A673 (cell line): ENCODE data around the gene DUSP18. TPM values are rescaled to one million over a fixed set of nuclear protein-coding genes. Genes with fewer than 3 reads are reported as not detected.

Experiments used
- BruUV-seq: library from RNA; stranded (reverse); fragments of 400-500 nt; replicated peaks from 2 replicates; lab custom pipeline; 2021; lab: Mats Ljungman, UMichigan
- CTCF ChIA-PET: fragments of 300-600 bp; sonication (Branson Sonifier 250); formaldehyde crosslinking; loops from one replicate; lab custom pipeline; 2022; ENCODE audit warnings: antibody characterized with exemption; lab: Charles Lee
- POLR2A ChIA-PET: fragments of 300-600 bp; sonication (Branson Sonifier 250); formaldehyde crosslinking; loops from one replicate; lab custom pipeline; 2022; ENCODE audit warnings: antibody characterized with exemption; ENCODE audit not compliant: low non-redundant PET; lab: Charles Lee
- DNase-seq: peaks from one replicate; pipeline ENCODE4 v3.0.0-alpha.2; 2015; ENCODE audit warnings: low spot score
- H3K27ac ChIP-seq: fragments of 200-600 bp; sonication (generic); 2 replicates; pipeline ENCODE4 v1.5.1; 2016; ENCODE audit warnings: mixed run types, low read depth, mild to moderate bottlenecking, mixed read lengths, antibody characterized with exemption, low read length; ENCODE audit not compliant: poor library complexity, severe bottlenecking
- H3K27me3 ChIP-seq: fragments of 200-600 bp; sonication (generic); replicated peaks from 2 replicates; pipeline ENCODE4 v1.6.1; 2017; ENCODE audit warnings: mixed run types, low read depth, mild to moderate bottlenecking, mixed read lengths, antibody characterized with exemption, low read length; ENCODE audit not compliant: insufficient read depth, poor library complexity
- H3K36me3 ChIP-seq: fragments of 200-600 bp; sonication (generic); 2 replicates; pipeline ENCODE4 v1.6.1; 2016; ENCODE audit warnings: mixed run types, mild to moderate bottlenecking, mixed read lengths, antibody characterized with exemption, low read length; ENCODE audit not compliant: insufficient read depth, poor library complexity, severe bottlenecking
- H3K4me1 ChIP-seq: fragments of 200-600 bp; sonication (generic); 2 replicates; pipeline ENCODE4 v1.6.1; 2017; ENCODE audit warnings: mixed run types, mild to moderate bottlenecking, mixed read lengths, antibody characterized with exemption, low read length; ENCODE audit not compliant: insufficient read depth, poor library complexity, severe bottlenecking
- H3K4me3 ChIP-seq: fragments of 200-600 bp; sonication (generic); 2 replicates; pipeline ENCODE4 v1.5.1; 2016; ENCODE audit warnings: low read depth, mixed run types, mild to moderate bottlenecking, mixed read lengths, low read length; ENCODE audit not compliant: poor library complexity, severe bottlenecking
- H3K9me3 ChIP-seq: fragments of 200-600 bp; sonication (generic); 2 replicates; pipeline ENCODE4 v1.6.1; 2016; ENCODE audit warnings: mixed run types, low read depth, mild to moderate bottlenecking, mixed read lengths, antibody characterized with exemption, low read length; ENCODE audit not compliant: poor library complexity, severe bottlenecking
- EZH2 ChIP-seq: fragments of 200-600 bp; sonication (generic); IDR thresholded peaks from 2 replicates; pipeline ENCODE4 v1.6.1; 2017; ENCODE audit warnings: borderline replicate concordance, low read depth, mild to moderate bottlenecking, mixed read lengths, antibody characterized with exemption, low read length; ENCODE audit not compliant: poor library complexity, severe bottlenecking
- intact Hi-C: fragments of 100-400 bp; cut with micrococcal nuclease; formaldehyde crosslinking; loops from one replicate; pipeline ENCODE4 v1.10.0; 2022; ENCODE audit not compliant: unreplicated experiment
- total RNA-seq: library from RNA; stranded (reverse); gene quantifications from 2 replicates; pipeline ENCODE4 v1.2.3, GENCODE V29; 2021
- TF ChIP-seq, protein P1 (sequence below): fragments of 300-800, 200-600 bp; sonication (generic); conservative IDR thresholded peaks from 2 replicates; pipeline ENCODE4 v1.5.1; 2017; ENCODE audit warnings: low read depth, mild to moderate bottlenecking, antibody characterized with exemption, low read length, moderate library complexity, mixed read lengths

The DUSP18 gene
- total RNA-seq, 1 experiment from 2014 or later, result 5.2 TPM

DNA sequence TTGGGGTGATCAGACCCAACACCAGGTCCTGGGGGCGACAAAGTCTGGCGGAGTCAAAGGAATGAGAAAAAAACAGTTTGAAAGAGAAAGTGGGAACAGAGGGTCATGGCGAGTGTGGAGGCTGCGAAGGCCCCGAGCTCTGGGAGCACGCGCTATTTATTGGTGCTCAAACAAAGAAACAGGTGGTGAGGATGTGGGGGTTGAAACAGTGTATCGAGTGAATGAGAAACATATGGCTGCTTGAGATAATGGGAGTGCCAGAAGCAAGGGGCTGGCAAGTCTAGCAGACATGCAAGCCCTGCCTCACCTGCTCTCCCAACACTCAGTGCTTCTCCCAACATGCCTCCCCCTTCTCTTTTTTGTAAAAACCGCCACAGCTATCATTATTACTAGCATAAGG, 7.8 kb upstream of the DUSP18 start:
- DNase-seq, result no peak
- ChIA-PET CTCF (no interaction called here), POLR2A (no interaction called here)
- peaks cover 5% of the 10 kb centered on the region for H3K27me3 ChIP-seq
- H3K9me3 ChIP-seq, result no peaks in the 10 kb centered on the region
- TF ChIP-seq, protein P1, sequence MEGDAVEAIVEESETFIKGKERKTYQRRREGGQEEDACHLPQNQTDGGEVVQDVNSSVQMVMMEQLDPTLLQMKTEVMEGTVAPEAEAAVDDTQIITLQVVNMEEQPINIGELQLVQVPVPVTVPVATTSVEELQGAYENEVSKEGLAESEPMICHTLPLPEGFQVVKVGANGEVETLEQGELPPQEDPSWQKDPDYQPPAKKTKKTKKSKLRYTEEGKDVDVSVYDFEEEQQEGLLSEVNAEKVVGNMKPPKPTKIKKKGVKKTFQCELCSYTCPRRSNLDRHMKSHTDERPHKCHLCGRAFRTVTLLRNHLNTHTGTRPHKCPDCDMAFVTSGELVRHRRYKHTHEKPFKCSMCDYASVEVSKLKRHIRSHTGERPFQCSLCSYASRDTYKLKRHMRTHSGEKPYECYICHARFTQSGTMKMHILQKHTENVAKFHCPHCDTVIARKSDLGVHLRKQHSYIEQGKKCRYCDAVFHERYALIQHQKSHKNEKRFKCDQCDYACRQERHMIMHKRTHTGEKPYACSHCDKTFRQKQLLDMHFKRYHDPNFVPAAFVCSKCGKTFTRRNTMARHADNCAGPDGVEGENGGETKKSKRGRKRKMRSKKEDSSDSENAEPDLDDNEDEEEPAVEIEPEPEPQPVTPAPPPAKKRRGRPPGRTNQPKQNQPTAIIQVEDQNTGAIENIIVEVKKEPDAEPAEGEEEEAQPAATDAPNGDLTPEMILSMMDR, result no peak
- no peak for TF ChIP-seq EZH2
- no peaks in the 10 kb centered on the region for H3K36me3 ChIP-seq
- H3K27ac ChIP-seq, result no peak overlapping the region
- H3K4me1 ChIP-seq, result no peaks in the 10 kb centered on the region
- BruUV-seq, result no TSS peak
- H3K4me3 ChIP-seq, result no peak overlapping the region
- intact Hi-C loops, result no loop called here

DNA sequence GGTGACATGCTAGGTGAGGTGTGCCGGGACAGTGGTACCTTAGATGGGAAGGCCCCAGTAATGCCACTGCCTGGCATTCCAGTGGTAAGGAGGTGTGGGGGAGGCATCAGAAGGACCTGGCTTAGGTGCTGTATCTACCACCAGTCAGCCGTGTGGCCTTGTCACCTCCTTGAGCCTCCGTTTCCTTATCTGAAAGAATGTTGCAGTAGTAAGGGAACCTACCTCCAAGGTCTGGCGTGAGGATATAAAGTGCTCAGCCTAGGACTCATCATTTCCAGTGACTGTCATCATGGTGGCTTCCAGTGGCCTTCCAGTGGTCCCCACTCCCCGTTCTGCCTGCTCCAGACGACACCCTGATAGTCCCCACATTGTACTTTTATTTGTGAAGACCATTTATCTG, 6.8 kb upstream of the DUSP18 start:
- peaks cover 5% of the 10 kb centered on the region for H3K27me3 ChIP-seq
- no peak for TF ChIP-seq EZH2
- TF ChIP-seq, protein P1, result no peak
- H3K9me3 ChIP-seq, result no peaks in the 10 kb centered on the region
- no peak overlapping the region for H3K27ac ChIP-seq
- intact Hi-C loops, result no loop called here
- ChIA-PET POLR2A (no interaction called here), CTCF (no interaction called here)
- no peaks in the 10 kb centered on the region for H3K4me1 ChIP-seq
- no peaks in the 10 kb centered on the region for H3K36me3 ChIP-seq
- no peak for DNase-seq
- no peak overlapping the region for H3K4me3 ChIP-seq
- BruUV-seq, result no TSS peak

DNA sequence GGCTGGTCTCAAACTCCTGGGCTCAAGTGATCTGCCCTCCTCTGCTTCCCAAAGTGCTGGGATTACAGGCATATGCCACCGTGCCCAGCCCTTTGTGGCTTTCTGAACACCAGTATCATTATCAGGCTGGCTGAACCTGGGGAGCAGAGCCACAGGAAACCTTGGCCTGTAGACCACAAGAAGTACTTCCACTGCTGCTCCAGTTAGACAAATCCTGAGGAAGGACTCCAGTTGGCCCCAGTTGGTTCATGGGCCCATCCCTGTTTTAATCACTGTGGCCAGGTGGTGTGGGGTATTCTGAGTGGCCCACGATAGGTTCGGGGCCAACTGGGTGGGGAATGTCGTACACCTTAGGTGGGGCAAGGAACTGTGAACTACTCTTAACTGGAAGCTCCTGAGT, 5.5 kb upstream of the DUSP18 start:
- H3K9me3 ChIP-seq, result no peaks in the 10 kb centered on the region
- no peaks in the 10 kb centered on the region for H3K4me1 ChIP-seq
- H3K27ac ChIP-seq, result no peak overlapping the region
- DNase-seq, result no peak
- no TSS peak for BruUV-seq
- no peak overlapping the region for H3K4me3 ChIP-seq
- H3K27me3 ChIP-seq, result peaks cover 2% of the 10 kb centered on the region
- no peak for TF ChIP-seq EZH2
- TF ChIP-seq, protein P1, result no peak
- POLR2A ChIA-PET, result no interaction called here
- intact Hi-C loops, result no loop called here
- CTCF ChIA-PET, result no interaction called here
- no peaks in the 10 kb centered on the region for H3K36me3 ChIP-seq
